HepG2 (cell line): ENCODE results near the gene TMEM253. TPM values are rescaled to one million over a fixed set of nuclear protein-coding genes. Genes with fewer than 3 reads are reported as not detected.

Experiments used
- AGO1 ChIP-seq: fragments of 200-400 bp; formaldehyde crosslinking; IDR thresholded peaks from 2 replicates; pipeline ENCODE4 v1.6.1; 2017; ENCODE audit warnings: mild to moderate bottlenecking, low read depth, low read length, moderate library complexity; ENCODE audit not compliant: poor library complexity, severe bottlenecking
- AGO2 ChIP-seq: fragments of 200-400 bp; formaldehyde crosslinking; optimal IDR thresholded peaks from 2 replicates; pipeline ENCODE3; 2017; ENCODE audit warnings: mild to moderate bottlenecking, low read depth, low read length, moderate library complexity
- HNRNPLL ChIP-seq: fragments of 200-400 bp; formaldehyde crosslinking; IDR thresholded peaks from 2 replicates; pipeline ENCODE4 v1.6.1; 2017; ENCODE audit warnings: mild to moderate bottlenecking, low read depth, low read length; ENCODE audit not compliant: poor library complexity, severe bottlenecking
- PRDM15 ChIP-seq: sonication (generic); formaldehyde crosslinking; IDR thresholded peaks from 2 replicates; pipeline ENCODE4 v1.4.0; 2020; ENCODE audit warnings: missing genetic modification reagents
- ZBTB40 ChIP-seq, 2 experiments: fragments of 450-650 bp in 1 of 2; sonication (generic) in 1 of 2; formaldehyde crosslinking in 1 of 2; IDR thresholded peaks; 2 replicates each; pipeline versions ENCODE4 v1.6.1 to v1.8.0; 2016 to 2022; ENCODE audit warnings: antibody characterized with exemption in 1 of 2, mild to moderate bottlenecking in 1 of 2, missing genetic modification reagents in 1 of 2
- polyA plus RNA-seq, 8 experiments: library from polyadenylated mRNA; depleted of rRNA in 3 of 8; stranded (reverse) in 7 of 8; unstranded in 1 of 8; fragments of >200 nt; fragmentation: Illumina TruSeq in 4 of 8; extraction: Trizol in 4 of 8; gene quantifications; 2 replicates each; pipeline versions ENCODE4 v1.2.1 to v1.2.3, GENCODE V29; 2011 to 2016; ENCODE audit warnings: low read depth in 4 of 8, missing spikeins in 1 of 8, mixed read lengths in 1 of 8; ENCODE audit not compliant: insufficient read depth in 1 of 8
- total RNA-seq, 5 experiments: library from RNA; depleted of rRNA; stranded (reverse); fragments of >200 nt; fragmentation: Illumina TruSeq; extraction: Trizol; gene quantifications; 2 replicates each; pipeline ENCODE4 v1.2.3, GENCODE V29; 2016; ENCODE audit warnings: low read depth in 1 of 5

Gene TMEM253
- total and polyA plus RNA-seq, 2 of the 13 experiments (the other 11 are each of a cell fraction or from before 2014, with no cell fraction given) = 0.29 to 0.45 TPM

GRCh38 chr14:21083565-21084325 lies 17.1 kb upstream of the TMEM253 start (continued):
- TF ChIP-seq ZBTB40 (IDR thresholded peaks at IDR 0.05) = no peak
- 0 out of 2 replicates have a peak, but pooled peaks have one; percentile 13 for TF ChIP-seq ZBTB40 (CRISPR knock-in tag; IDR thresholded peaks at IDR 0.05)
- no peak for TF ChIP-seq AGO1
- peak; percentile 15 for TF ChIP-seq HNRNPLL
- peak; percentile 76; the same call in 1 of the 2 replicates for TF ChIP-seq PRDM15 (CRISPR knock-in tag)
- peak; percentile 73 for TF ChIP-seq AGO2
